Right renal cortex interstitium (tissue), 3 donors: ENCODE data around the gene TAF4. TPM values are rescaled to one million over a fixed set of nuclear protein-coding genes. Genes with fewer than 3 reads are reported as not detected.

Experiments
- DNase-seq, 3 donors: peaks; one replicate each; pipeline ENCODE4 v3.0.0-alpha.2; 2013; ENCODE audit warnings: low read depth in 3 of 3, low spot score in 2 of 3
- polyA plus RNA-seq, 3 donors: library from polyadenylated mRNA; unstranded; fragments of 120-200 nt; gene quantifications; one replicate each; pipeline ENCODE4 v1.2.1, GENCODE V29; 2013; ENCODE audit not compliant: insufficient read length in 3 of 3

TAF4 gene
- polyA plus RNA-seq, 3 donors = 14.1 to 16.1 (median 14.8) TPM

- DNase-seq = no peak
Measured at GRCh38 chr20:61968036-61968810, 97.5 kb downstream of the TAF4 start.

DNA sequence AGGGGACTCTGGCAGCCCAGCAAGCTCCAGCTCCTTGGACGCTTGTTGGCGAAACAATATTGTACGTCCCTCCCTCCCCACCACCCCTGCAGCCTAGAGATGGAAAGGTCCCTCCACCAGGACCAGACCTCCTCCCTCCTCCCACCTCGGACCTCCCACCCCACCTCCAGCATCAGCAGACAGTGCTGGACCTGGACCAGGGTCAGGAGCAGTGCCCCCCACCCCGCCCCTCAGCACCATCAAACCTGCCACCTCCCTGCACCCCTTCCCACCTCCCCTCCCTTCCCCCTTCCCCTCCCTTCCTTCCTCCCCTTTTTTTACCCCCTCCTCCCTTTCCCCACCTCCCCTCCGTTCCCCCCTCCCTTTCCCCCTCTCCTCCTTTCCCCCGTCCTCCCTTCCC lies 98.4 kb downstream of the TAF4 start:
- no peak for DNase-seq

DNA sequence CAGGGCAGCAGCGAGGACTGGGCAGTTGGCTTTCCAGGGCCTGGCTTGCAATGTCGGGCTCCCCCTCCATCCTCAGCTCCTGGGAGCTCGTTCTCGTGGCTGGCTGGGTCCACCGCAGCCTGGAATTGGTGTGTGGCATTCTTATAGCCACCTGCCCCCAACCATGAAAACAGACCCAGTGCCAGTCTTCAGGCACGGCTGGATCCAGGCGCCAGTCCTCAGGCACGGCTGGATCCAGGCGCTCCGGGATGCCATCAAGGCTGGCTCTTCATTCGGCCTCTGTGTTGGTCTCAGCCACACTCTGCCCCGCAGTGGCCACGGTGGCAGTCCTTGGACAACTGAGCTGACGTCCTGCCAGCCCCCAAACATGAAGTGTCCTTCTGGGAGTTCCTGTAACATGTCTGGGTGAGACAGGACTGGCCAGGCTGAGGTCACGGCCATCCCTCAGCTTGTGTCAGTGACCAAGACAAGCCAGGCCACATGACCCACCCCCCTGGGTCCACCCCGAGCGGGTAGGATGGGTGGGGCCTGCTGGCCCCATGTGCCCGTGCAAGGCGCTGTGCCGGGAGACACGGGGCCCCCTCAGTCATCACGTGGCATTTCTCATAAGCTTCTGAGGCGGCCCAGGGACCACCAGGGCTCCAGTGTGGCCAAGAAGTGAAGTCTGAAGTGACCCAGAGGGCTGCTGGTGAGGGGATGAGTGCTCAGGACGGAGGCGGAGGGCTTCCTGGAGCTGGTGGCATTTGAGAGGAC lies 99.0 kb downstream of the TAF4 start:
- no peak for DNase-seq

GRCh38 chr20:61965606-61966491 lies 99.8 kb downstream of the TAF4 start:
- DNase-seq = no peak

DNA sequence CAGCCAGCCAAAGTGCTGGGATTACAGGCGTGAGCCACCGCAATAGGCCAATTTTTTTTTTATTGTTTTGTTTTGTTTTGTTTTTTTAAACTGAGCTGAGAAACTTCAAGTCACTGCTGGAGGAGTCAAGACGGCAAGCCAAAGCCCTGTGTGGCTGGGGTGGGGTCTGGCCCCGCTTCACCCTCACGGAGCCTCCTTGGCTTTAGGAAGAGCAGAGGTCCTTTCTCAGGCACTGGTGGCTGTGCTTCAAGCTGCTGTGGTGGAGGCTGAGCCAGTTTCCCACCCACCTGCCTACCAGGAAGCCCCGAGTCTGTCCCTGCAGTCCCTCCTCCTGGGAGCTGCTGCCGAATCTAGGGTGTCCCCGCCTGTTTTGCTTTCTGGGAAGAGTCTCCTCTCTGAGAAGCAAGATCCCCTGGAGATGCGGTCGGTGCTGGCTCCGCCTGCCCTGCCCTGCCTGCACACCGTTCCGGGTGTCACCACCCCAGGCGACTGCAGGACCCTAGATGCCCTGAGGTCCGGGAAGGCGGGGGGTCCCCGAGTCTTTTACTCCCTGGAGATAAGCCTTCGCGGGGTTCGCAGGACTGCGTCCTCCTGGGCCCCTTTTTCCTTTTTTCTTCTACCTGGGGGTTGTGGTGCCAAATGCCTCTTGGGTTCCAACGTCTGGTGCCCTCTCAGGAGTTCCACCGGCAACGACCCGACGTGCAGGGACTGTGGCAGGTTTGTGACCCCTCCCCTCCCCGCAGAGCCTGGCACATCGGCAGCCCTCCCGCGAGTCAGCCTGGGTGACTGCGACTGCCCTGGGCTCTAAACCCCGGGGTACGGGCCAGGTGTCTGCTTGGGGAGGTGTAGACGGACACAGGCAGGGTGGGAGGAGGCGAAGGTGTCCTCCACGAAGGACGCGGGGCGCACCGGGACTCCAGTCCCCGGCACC lies 100.7 kb downstream of the TAF4 start:
- no peak for DNase-seq

DNA sequence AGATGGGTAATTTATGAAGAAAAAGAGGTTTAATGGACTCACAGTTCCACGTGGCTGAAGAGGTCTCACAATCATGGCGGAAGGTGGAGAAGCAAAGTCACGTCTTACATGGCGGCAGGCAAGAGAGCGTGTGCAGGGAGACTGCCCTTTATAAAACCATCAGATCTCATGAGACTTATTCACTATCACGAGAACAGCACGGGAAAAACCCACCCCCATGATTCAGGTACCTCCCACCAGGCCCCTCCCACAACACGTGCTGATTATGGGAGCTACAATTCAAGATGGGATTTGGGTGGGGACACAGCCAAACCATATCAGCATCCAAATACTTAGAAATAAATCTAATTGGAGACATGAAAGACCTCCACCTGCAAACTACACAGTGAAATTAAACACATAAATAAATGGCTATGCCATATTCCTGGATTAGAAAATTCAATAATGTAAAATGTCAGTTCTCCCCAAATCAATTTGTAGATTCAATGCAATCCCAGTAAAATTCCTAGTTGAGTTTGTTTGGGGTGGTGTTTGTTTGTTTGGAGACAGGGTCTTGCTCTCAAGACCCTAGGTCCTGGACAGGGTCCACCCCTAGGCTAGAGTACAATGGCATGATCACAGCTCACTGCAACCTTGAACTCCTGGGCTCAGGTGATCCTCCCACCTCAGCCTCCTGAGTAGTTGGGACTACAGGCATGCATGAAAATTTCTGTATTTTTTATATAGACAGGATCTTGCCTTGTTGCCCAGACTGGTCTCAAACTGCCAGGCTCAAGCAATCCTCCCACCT lies 101.6 kb downstream of the TAF4 start:
- DNase-seq = no peak

DNA sequence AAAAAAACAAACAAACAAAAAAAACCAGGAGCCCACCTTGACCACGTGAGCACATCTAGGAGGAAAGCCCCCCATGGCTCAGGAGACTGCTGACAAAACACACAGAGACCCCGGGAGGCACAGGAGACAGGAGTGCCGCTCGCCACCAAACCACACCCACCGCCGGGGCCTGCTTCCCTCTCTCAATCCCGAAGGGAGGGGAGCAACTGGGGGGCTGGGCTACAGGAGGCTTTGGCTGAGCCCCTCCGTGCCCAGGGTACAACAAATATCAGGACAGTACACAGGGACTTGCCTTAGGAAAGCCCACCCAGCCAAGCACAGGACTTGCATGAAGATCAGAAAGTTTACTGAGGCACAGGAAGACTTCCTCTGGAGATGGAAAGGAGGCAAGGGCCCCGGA lies 102.5 kb downstream of the TAF4 start:
- no peak for DNase-seq

DNA sequence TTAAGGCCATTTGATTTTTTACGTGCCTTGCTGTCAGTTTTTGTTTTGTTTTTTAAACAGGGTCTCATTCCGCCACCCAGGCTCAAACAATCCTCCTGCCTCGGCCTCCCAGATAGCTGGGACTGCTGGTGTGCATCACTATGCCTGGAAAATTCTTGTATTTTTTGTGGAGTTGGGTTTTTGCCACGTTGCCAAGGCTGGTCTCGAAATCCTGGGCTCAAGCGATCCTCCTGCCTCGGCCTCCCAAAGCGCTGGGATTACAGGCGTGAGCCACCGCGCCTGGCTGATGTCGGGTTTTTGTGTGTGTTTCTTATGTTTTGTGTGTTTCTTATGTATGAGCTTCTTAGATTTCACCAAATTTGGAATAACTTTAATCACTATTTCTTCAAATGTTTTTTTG lies 104.8 kb downstream of the TAF4 start:
- no peak for DNase-seq

GRCh38 chr20:61958773-61959700 lies 106.6 kb downstream of the TAF4 start:
- no peak for DNase-seq

DNA sequence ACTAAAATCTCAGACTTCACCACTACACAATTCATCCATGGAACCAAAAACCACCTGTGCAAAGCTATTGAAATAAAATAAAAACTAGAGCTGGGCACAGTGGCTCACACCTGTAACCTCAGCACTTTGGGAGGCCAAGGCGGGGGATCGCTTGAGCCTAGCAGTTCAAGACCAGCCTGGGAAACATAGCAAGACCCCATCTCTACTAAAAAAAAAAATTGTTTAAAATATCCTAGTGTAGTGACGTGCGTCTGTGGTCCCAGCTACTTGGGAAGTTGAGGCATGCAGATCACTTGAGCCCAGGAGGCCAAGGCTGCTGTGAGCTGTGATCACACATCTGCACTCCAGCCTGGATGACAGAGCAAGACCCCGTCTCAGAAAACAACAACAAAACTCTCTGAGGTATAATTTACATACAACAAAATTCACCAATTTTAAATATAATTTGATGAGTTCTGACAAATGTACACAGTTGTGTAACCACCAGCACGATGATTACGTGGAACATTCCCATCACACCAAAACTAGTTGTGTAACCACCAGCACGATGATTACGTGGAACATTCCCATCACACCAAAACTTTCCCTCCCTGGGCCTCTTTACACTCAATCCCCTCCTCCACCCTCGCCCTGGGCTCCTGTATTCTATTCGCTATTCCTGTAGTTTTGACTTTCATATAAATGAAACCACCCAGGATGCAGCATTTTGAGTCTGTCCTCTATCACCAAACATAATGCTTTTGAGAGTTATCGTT lies 107.5 kb downstream of the TAF4 start:
- no peak for DNase-seq

DNA sequence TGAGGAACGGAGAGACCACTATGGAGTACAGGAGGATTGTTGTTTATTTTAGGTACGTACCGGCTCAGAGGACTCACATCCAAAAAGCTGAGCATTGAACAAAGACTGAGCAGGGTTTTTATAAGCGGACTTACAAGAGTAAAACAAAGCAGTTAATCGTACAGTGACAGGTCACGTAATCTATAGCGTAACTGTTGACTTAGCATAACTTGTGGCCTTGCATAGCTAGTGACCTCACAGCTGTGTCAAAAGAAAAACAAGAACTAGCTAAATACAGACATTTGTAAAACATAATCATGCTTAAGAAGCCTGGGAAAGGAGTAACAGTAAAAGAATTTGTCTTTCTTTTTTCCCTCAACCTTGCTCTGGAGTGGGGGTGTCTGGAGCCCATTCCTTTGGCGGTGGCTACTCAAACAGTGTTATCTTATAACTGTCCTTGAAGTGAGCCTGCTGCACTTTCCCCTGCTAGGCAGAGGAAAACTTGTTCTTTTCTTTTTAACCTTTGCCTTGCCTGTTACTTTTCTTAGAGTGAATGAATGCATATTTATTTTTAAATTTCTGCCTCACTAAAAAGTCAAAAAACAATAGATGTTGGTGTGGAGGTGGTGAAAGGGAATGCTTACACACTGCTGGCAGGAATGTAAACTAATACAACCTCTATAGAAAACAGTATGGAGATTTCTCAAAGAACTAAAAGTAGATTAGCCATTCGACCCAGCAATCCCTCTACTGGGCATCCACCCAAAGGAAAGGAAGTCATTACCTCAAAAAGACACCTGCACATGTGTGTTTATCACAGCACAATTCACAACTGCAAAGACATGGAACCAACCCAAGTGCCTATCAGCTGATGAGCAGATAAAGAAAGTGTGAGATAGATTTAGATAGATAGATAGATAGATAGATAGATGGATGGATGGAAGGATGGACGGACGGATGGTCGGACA lies 109.0 kb downstream of the TAF4 start:
- no peak for DNase-seq

DNA sequence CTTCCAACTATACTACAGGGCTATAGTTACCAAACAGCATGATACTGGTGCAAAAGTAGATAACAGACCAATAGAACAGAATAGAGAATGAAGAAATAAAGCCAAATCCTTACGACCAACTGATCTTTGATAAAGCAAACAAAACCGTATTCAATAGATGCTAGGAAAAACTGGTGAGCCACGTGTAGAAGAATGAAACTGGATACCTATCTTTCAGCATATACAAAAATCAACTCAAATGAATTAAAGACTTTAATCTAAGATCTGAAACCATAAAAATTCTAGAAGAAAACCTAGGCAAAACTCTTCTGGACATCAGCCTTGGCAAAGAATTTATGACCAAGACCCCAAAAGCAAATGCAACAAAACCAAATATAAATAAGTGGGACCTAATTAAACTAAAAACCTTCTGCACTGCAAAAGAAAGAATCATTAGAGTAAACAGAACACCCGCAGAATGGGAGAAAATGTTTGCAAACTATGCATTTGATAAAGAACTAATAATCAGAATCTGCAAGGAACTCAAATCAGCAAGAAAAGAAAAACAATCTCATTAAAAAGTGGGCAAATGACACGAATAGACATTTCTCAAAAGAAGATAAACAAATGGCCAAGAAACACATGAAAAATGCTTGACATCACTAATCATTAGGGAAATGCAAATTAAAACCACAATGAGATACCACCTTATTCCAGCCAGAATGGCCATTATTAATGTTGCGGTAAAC lies 109.8 kb downstream of the TAF4 start:
- no peak for DNase-seq

GRCh38 chr20:61954276-61955021 lies 111.2 kb downstream of the TAF4 start:
- DNase-seq = no peak

DNA sequence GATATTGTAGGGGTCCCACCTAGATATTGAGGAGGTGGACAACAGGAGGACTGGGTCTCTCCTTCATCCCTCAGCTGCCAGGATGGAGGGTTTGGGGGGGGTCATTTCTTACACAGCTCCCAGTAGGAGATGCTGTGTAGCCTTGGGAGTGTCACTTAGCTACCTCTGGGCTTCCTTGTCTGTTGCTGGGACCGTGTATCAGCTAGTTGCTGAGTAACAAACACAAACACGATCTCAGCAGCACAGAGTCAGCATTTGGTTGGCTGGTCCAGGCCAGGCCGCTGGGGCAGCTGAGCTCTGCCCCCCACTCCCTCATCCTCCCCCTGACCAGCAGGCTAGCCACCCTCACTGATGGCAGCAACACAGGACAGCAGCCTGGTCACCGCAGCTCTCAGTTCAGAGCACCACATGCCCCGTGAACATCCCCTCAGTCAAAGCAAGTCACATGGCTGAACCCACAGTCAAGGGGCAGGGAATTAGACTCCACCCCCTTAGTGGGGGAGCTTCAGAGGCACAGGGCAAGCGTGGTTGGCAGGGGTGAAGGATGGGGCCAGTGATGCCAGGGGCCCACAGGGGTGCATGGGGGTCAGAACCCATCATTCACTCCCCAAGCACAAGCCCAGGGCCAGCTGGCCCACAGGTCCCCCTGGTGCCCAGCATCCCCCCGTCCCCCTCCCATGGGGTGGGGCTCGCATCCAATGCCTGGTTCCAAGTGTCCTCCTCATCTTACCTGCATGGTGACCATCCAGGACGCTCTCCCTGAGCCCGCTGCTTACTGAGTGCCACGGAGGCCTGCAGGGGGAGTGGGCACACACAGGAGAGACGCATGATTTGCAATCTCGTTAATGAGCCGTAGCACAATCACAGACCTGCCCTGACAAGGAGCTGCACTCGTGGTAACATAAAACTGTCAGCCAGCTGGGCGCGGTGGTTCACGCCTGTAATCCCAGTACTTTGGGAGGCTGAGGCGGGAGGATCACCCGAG lies 112.4 kb downstream of the TAF4 start:
- DNase-seq = no peak
